SK-N-SH (cell line): ENCODE data around the gene YES1.

Experiments used
- CTCF ChIP-seq: fragments of 200-600 bp; sonication (generic); IDR thresholded peaks from 2 replicates; pipeline ENCODE4 v1.6.1; 2017; ENCODE audit warnings: antibody characterized with exemption, mild to moderate bottlenecking, moderate library complexity
- EZH2phosphoT487 ChIP-seq: fragments of 200-600 bp; sonication (generic); IDR thresholded peaks from 2 replicates; pipeline ENCODE4 v1.6.1; 2017; ENCODE audit warnings: low read depth, mixed run types, mild to moderate bottlenecking, antibody characterized with exemption, moderate library complexity, borderline replicate concordance
- MAX ChIP-seq: IDR thresholded peaks from 2 replicates; pipeline ENCODE4 v1.4.0; 2012; ENCODE audit warnings: low read depth
- MXI1 ChIP-seq: IDR thresholded peaks from 2 replicates; pipeline ENCODE4 v1.6.1; 2012; ENCODE audit warnings: mild to moderate bottlenecking, low read depth, low read length, improper control_type of control experiment
- NFIC ChIP-seq: IDR thresholded peaks from 2 replicates; pipeline ENCODE4 v1.4.0; 2012; ENCODE audit warnings: borderline replicate concordance
- NRF1 ChIP-seq: IDR thresholded peaks from 2 replicates; pipeline ENCODE4 v1.6.1; 2012; ENCODE audit warnings: low read depth, mild to moderate bottlenecking, low read length
- RAD21 ChIP-seq: IDR thresholded peaks from 2 replicates; pipeline ENCODE4 v1.6.1; 2012; ENCODE audit warnings: mild to moderate bottlenecking, low read length
- RCOR1 ChIP-seq: fragments of 150-350 bp; IDR thresholded peaks from 2 replicates; pipeline ENCODE4 v1.6.1; 2017; ENCODE audit warnings: antibody characterized with exemption, low read length
- RXRA ChIP-seq: IDR thresholded peaks from 2 replicates; pipeline ENCODE4 v1.4.0; 2012; ENCODE audit warnings: low read depth, mild to moderate bottlenecking, borderline replicate concordance
- SIN3A ChIP-seq: IDR thresholded peaks from 2 replicates; pipeline ENCODE4 v1.6.1; 2012; ENCODE audit warnings: low read depth, mild to moderate bottlenecking, low read length, moderate library complexity, borderline replicate concordance
- TEAD4 ChIP-seq: IDR thresholded peaks from 2 replicates; pipeline ENCODE4 v1.4.0; 2012; ENCODE audit warnings: mild to moderate bottlenecking, borderline replicate concordance; ENCODE audit not compliant: insufficient read depth
- YY1 ChIP-seq: IDR thresholded peaks from 2 replicates; pipeline ENCODE4 v1.4.0; 2012; ENCODE audit warnings: low read depth, mild to moderate bottlenecking

- TF ChIP-seq CTCF = no peak
- no peak for TF ChIP-seq TEAD4
- no peak for TF ChIP-seq RCOR1
- TF ChIP-seq EZH2phosphoT487 = no peak
- no peak for TF ChIP-seq RAD21
- TF ChIP-seq YY1 = no peak
- TF ChIP-seq RXRA = no peak
- no peak for TF ChIP-seq MAX
- TF ChIP-seq MXI1 = no peak
- TF ChIP-seq NFIC = no peak
- TF ChIP-seq SIN3A = no peak
- no peak for TF ChIP-seq NRF1
Measured at GRCh38 chr18:697012-697411, 115.0 kb downstream of the YES1 start.
